GM18907 (cell line): ENCODE results near the gene GRK5.

Source experiments
- ATAC-seq: cut with Tn5 transposase; IDR thresholded peaks from one replicate; pipeline ENCODE4 v1.9.1; 2021; ENCODE audit warnings: mild to moderate bottlenecking, moderate library complexity; ENCODE audit not compliant: unreplicated experiment

Gene GRK5

DNA sequence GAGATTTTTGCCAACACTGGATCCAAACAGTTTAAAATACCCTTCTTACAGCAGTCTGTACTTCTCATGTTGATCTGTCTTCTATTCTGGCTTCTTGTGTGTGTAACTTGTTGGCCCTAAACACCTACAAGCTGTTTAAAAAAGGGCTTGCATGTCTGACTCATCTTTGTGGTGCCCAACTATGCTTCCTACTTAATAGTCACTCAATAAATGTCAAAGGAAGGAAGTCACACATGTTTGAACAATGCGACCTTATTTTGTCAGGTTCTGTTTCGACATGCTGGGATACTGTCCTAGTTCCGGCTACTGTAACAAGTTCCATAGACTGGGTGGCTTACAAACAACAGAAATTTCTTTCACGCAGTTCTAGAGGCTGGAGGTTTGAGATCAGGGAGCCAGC, 9.4 kb upstream of the GRK5 start:
- no peak for ATAC-seq

GRCh38 chr10:119198438-119198837, 8.9 kb upstream of the GRK5 start:
- no peak for ATAC-seq

GRCh38 chr10:119199231-119199992, 8.0 kb upstream of the GRK5 start:
- ATAC-seq, result no peak

DNA sequence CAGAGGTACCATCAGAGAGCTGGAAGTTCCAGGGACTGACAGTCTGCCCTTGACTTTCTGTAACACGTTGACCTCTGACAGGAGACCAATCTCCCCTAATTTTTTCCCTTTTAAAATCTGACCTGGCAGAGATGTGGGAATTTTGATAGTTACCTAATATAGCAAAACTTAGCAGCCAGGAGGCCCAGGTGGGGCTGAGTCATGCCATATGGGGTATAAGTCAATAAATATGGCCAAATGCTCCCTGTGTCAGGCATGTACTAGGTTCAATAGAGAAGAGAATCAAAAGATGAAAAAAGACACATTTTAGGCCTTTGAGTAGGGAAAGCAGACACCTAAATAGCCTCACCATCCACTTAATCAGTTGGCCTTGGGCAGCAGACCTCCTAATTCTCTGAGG, 6.1 kb upstream of the GRK5 start:
- no peak for ATAC-seq

DNA sequence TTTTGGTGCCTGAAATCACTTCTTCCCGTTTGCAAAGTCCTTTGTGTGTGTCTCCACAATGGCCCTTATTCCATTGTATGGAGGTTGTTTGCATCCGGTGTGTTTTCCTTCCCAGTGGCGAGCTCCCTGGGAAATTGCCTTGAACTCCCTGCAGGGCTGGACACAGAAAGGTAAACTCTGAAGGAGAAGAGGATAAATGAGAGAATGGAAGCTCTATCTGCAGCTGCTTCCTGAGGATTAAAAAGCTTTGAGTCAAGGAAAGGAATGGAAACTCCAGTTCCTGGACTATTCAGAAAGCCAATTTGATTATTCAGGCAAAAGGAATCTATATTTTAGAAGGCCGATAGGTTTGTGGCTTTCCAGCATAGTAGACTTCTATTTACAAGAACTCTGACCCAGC, 4.4 kb upstream of the GRK5 start:
- ATAC-seq, result no peak

DNA sequence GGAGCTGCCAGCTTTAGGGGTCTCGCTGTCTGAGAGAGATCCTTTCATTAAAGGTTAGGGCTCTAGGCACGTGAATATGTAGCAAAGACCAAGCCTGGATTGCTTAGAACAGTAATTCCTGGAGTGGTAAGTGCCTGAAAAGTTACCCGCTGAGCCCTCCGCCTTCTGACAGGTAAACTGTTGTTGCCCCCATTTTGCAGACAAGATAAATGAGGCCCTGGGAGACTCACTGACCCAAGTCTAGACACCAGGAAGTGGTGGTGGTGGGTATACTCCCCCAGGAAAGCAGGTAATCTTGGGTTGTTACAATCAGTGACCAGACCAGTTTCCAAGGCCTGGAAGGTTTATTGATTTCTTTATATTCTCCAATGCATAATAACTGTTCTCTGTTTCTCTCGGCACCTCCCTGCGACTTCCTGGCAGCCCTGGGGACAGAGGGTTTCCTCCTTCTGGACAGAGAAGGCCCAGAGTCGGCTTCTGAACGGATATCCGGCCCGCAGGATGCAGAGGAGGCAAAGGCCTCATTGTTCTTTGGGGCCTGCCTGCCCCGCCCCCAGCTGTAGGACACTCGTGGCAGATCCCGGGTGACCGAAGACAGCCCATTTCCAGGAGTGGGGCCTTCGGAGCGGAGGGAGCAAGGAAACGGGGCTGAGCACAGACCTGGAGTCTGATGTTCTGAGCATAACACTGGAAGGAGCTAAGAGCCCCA, 1.3 kb upstream of the GRK5 start:
- ATAC-seq, result peak; percentile 33

DNA sequence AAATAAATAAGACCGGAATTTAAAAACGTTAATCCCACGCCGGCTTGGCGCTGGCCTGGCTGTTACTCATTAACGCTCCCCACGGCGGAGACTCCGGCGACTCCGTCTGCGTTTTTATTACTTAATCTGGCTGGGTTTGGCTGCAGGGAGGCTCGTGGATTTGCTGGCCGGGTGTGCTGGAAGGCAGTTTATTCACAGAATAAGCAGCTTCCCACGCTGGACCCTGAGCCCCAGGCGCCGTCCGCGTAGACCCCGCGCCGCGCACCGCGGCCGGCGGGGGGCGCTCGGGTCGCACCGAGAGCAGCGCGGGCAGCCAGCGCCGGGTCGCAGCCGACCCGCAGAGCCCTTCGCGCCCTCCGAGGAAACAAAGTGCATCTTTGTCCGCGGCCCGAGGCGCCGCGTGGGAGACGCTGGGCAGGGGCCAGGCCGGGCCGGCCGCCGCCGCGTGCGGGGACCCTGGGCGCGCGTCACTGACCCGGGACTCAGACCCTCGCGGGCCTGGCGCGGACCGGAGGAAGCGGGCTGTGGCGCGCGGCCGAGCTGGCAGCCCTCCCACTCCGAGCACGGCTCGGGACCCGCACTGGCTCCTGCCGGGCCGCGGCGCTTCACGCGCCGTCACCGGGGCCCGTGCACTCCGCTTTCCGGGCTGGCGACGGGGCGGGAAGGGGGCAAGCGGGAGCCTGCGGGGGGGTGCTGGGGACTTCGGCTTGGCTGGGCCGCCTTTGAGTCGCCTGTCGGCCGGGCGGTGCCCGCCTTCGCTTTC, 587 bp upstream of the GRK5 start:
- peak; percentile 63 for ATAC-seq

DNA sequence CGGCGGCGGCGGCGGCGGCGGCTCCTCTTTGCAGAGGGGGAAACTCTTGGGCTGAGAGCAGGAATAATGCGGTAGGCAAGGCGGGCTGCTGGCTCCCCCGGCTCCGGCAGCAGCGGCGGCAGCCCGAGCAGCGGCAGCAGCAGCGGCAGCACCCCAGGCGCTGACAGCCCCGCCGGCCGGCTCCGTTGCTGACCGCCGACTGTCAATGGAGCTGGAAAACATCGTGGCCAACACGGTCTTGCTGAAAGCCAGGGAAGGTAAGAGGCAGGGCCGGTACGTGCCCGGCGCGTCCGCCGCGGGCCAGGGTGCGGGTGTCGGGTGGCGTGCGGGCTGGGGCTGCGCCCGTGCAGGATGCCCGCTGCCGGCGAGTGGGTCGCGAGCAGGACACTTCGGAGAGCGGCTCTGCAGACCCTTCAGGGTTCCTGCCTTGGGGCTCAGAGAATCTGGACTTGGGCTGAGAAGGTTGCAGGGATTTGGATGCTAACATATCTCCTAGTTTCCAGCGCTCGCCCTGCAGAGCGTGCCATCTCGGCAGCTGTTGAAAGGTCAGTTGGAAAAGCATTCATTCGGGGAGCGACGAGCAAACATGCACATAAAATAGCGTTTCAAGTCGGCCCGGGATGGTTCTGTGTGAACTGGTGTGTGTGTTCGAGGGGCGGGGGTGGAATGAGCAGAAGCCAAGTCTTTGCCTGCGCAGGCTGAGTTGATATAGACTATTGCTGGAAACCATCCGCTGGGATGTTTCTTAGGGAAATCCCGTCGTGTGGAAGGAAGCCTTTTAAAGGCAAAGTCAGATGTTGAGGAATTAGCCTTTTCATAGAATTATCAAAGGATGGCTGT, 562 bp downstream of the GRK5 start:
- ATAC-seq, result peak; percentile 13

DNA sequence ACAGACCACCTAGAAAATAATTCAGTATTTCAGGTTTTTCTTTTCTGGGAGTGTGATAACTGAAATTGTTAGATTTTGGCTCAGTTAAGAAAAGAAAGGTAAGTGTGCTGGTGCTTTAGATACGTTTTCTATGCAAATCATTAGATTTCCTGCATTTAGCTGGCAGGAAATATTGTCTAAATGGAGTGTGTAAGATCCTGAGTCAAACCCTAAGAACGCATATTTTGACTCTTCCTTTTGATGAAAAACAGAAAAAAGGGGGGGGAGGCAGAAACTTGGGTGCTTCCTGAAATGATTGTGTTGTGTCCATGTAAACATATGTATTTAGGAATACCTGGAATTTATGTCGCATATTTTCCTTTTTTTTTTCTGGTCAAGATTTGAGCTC, 1.2 kb downstream of the GRK5 start:
- no peak for ATAC-seq

GRCh38 chr10:119209035-119209735, 1.8 kb downstream of the GRK5 start:
- ATAC-seq, result no peak

GRCh38 chr10:119209736-119210355, 2.5 kb downstream of the GRK5 start:
- ATAC-seq, result no peak

DNA sequence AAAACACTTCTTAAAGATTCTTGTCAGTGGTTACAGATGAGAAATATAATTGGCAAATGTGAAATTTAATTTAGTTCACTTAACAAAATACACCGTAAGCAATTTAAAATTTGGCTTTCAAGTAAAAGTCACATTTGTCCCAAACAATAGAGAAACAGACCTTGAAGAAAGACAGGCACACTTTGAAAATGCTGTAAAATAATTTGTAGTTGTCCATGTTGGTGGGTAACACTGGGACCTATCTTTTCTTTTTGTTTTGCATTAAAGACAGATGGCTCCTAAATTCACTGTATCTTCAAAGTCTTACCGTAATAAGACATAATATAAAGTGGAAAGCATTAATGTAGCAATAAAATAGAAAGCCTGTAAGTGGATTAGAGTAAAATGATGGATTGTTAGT, 3.3 kb downstream of the GRK5 start:
- ATAC-seq, result no peak

DNA sequence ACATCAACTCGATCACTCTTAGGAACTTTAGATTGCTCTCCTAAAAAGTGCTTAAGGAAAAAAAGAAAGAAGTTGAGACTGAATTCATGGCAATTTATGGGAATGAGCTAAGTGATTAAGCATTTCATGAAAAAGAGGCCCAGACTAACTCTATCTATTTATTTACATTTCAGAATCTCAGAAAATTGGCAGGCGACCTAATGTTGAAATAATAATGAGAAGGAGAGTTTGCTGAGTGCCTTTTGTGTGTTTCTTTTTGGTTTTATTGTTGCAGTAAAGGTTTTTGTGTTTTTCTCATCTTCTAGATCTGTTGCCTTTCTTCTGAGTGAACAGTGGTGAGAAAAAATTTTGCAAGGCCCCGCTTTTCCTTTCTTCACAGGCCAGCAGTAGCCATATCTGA, 3.8 kb downstream of the GRK5 start:
- no peak for ATAC-seq

GRCh38 chr10:119211625-119212441, 4.5 kb downstream of the GRK5 start:
- ATAC-seq, result no peak

DNA sequence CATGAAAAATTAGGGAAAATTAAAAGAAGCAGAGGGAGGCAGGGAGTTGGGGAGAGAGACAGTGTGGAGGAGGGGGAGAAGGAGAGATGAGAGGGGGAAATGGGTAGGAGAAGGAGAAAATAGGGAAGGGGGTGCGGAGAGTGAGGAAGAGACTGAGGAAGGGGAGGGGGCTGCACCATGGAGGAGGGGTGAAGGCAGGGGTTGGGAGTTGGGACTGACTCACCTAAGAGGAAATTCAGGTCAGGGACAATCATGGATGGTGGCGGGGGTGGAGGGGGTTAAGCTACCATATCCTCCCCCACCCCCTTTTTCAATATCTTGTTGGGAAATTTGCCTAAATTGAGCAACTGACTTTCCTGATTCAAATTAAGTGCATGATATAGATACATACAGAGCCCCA, 8.0 kb downstream of the GRK5 start:
- ATAC-seq, result no peak

DNA sequence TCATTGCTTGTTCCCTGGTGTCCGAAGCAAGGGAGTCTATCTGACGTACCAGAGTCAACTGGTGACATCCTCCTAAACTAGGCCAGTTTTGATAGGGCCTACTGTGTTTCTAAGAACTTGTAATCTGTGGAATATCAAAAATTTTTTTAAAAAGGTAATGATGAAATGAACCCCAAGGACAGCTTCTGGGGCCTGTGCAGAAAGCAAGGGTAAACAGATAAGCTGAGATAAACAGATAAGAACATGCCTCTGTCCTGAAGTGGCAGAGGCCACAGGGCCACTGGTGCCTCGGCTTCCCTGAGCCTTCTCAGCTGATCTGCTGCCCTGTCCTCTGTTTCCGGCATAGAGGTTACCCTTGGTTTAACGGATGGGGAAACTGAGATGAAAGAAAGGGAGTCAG, 8.8 kb downstream of the GRK5 start:
- ATAC-seq, result no peak

DNA sequence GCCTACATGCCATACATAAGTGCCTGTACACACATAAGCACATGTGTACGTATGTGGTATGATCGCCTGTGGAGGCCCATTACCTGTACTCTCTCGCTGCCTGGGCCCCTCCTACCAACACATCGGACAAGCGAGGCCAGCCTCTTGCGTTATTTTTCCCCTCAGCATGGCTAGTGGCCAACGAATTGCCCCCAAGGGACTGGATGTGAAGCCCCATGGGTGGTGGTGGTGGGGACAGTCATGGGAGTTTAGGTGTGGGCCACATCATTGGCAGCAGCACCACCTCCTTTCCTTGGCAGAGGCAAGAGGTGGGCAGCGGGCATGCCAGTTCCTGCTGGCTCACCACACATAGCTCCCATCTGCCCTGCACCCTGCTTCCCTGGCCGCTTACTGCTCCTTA, 10.0 kb downstream of the GRK5 start:
- ATAC-seq, result no peak

GRCh38 chr10:119217991-119218490, 10.7 kb downstream of the GRK5 start:
- ATAC-seq, result no peak

DNA sequence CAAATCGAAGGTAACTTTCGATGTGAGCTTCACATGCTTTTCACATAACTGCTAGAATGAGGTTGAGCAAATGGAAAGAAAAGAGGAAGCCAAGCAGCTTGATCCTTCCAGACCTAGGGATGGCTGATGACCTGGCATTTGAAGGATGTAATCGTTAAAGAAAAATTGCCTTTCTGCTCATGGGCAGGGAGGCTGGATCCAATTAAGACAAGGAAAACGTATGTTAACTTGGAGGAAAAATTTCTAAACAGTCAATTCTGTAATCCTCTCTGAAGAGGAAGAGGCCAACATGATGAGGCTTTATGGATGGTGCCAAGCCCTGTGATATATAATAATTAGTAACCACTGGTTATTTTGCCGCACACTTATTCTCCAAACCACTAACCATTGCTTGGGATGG, 12.5 kb downstream of the GRK5 start:
- ATAC-seq, result no peak
